Putamen (tissue), 1 donor: ENCODE results near the gene PUSL1.

Experiments used
- DNase-seq: peaks from one replicate; pipeline ENCODE4 v3.0.0-alpha.2; 2016; ENCODE audit warnings: low spot score

The PUSL1 gene

GRCh38 chr1:1340791-1341548 lies 32.6 kb downstream of the PUSL1 start:
- no peak for DNase-seq

- DNase-seq = no peak
Observed at GRCh38 chr1:1341549-1342021, 33.2 kb downstream of the PUSL1 start.

- no peak for DNase-seq
Observed at GRCh38 chr1:1342061-1342562, 33.7 kb downstream of the PUSL1 start.

GRCh38 chr1:1342584-1343115 lies 34.3 kb downstream of the PUSL1 start:
- no peak for DNase-seq

GRCh38 chr1:1343811-1344421 lies 35.5 kb downstream of the PUSL1 start:
- no peak for DNase-seq

- DNase-seq = no peak
Observed at GRCh38 chr1:1344655-1345361, 36.4 kb downstream of the PUSL1 start.

GRCh38 chr1:1345384-1345783 lies 37.0 kb downstream of the PUSL1 start:
- no peak for DNase-seq

- no peak for DNase-seq
Observed at GRCh38 chr1:1345860-1346500, 37.6 kb downstream of the PUSL1 start.

GRCh38 chr1:1346501-1346890 lies 38.1 kb downstream of the PUSL1 start:
- no peak for DNase-seq

GRCh38 chr1:1347026-1347595 lies 38.7 kb downstream of the PUSL1 start:
- no peak for DNase-seq

- no peak for DNase-seq
Observed at GRCh38 chr1:1347663-1348419, 39.4 kb downstream of the PUSL1 start.

- DNase-seq = no peak
Observed at GRCh38 chr1:1348420-1349255, 40.2 kb downstream of the PUSL1 start.

GRCh38 chr1:1349256-1350012 lies 41.0 kb downstream of the PUSL1 start, which contains the start of gene DVL1:
Gene DVL1 (minus strand): TSS chr1:1349418. CDS start chr1:1349065, 353 bp downstream.
- peak; percentile 58 for DNase-seq

GRCh38 chr1:1351511-1352427 lies 43.4 kb downstream of the PUSL1 start:
- no peak for DNase-seq

GRCh38 chr1:1352786-1353388 lies 44.5 kb downstream of the PUSL1 start:
- no peak for DNase-seq

GRCh38 chr1:1353389-1354151 lies 45.2 kb downstream of the PUSL1 start:
- no peak for DNase-seq
